ENCODE data around the gene FYCO1.

DNA sequence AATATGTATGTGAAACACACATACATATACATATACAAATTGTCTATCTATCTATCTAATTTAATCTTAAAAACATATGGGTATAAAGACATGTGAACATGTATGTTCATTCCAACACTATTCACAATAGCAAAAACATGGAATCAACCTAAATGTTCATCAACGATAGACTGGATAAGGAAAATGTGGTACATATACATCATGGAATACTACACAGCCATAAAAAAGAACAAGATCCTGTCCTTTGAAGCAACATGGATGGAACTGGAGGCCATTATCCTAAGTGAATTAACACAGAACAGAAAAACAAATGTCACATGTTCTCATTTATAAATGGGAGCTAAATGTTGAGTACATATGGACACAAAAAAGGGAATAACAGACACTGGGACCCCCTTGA, 103.5 kb downstream of the FYCO1 start:
- TF ChIP-seq, protein P1, sequence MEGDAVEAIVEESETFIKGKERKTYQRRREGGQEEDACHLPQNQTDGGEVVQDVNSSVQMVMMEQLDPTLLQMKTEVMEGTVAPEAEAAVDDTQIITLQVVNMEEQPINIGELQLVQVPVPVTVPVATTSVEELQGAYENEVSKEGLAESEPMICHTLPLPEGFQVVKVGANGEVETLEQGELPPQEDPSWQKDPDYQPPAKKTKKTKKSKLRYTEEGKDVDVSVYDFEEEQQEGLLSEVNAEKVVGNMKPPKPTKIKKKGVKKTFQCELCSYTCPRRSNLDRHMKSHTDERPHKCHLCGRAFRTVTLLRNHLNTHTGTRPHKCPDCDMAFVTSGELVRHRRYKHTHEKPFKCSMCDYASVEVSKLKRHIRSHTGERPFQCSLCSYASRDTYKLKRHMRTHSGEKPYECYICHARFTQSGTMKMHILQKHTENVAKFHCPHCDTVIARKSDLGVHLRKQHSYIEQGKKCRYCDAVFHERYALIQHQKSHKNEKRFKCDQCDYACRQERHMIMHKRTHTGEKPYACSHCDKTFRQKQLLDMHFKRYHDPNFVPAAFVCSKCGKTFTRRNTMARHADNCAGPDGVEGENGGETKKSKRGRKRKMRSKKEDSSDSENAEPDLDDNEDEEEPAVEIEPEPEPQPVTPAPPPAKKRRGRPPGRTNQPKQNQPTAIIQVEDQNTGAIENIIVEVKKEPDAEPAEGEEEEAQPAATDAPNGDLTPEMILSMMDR (IDR thresholded peaks at IDR 0.05), result no peak
- TF ChIP-seq ZFX (IDR thresholded peaks at IDR 0.05; ENCODE audit: borderline replicate concordance), result no peak

Measured in 22Rv1 (cell line).